Activated CD4-positive, alpha-beta T cell treated with anti-CD3 and anti-CD28 coated beads, Interleukin-2, amount 50 U/mL, for 24 hours (primary cell): ENCODE results near the gene ACSS2.

ENCODE experiments used
- DNase-seq, 2 donors: peaks; one replicate each; pipeline ENCODE4 v3.0.0-alpha.2; 2020; ENCODE audit warnings: low read depth in 1 of 2, low spot score in 1 of 2

The ACSS2 gene

GRCh38 chr20:34876406-34877282 is at the start of gene ACSS2:
Gene ACSS2, plus strand, starts transcription at chr20:34876612. Its CDS starts 34 bp downstream, at chr20:34876646.
- DNase-seq, result peak; percentile 94 to 97

GRCh38 chr20:34829191-34829590 is 47.2 kb upstream of the ACSS2 start:
- DNase-seq, result no peak

- DNase-seq, result no peak
Measured at GRCh38 chr20:34831936-34832335, 44.5 kb upstream of the ACSS2 start.

- DNase-seq, result no peak
Measured at GRCh38 chr20:34834459-34834893, 41.9 kb upstream of the ACSS2 start.

GRCh38 chr20:34842143-34842542 is 34.3 kb upstream of the ACSS2 start:
- no peak for DNase-seq

GRCh38 chr20:34843421-34843820 is 33.0 kb upstream of the ACSS2 start:
- no peak for DNase-seq

- DNase-seq, result no peak
Measured at GRCh38 chr20:34848597-34848996, 27.8 kb upstream of the ACSS2 start.

GRCh38 chr20:34849778-34850177 is 26.6 kb upstream of the ACSS2 start:
- no peak for DNase-seq

GRCh38 chr20:34850969-34851368 is 25.4 kb upstream of the ACSS2 start:
- no peak for DNase-seq

GRCh38 chr20:34852298-34852697 is 24.1 kb upstream of the ACSS2 start:
- no peak for DNase-seq

GRCh38 chr20:34859367-34859766 is 17.0 kb upstream of the ACSS2 start:
- DNase-seq, result no peak

- no peak for DNase-seq
Measured at GRCh38 chr20:34859826-34860545, 16.4 kb upstream of the ACSS2 start.

- DNase-seq, result no peak
Measured at GRCh38 chr20:34861386-34862084, 14.9 kb upstream of the ACSS2 start.

GRCh38 chr20:34862724-34863123 is 13.7 kb upstream of the ACSS2 start:
- no peak for DNase-seq

GRCh38 chr20:34863421-34863965 is 12.9 kb upstream of the ACSS2 start:
- no peak for DNase-seq

GRCh38 chr20:34864216-34864615 is 12.2 kb upstream of the ACSS2 start:
- DNase-seq, result no peak

GRCh38 chr20:34871320-34871926 is 5.0 kb upstream of the ACSS2 start:
- DNase-seq, result no peak

GRCh38 chr20:34871966-34872621 is 4.3 kb upstream of the ACSS2 start:
- DNase-seq, result no peak

- peak; percentile 83 to 84 for DNase-seq
Measured at GRCh38 chr20:34872622-34873224, 3.7 kb upstream of the ACSS2 start, which contains the start of gene GGT7. Gene GGT7, minus strand, starts transcription at chr20:34872856. Its CDS starts 41 bp downstream, at chr20:34872815.

GRCh38 chr20:34873583-34874093 is 2.8 kb upstream of the ACSS2 start:
- no peak for DNase-seq
